Hematopoietic multipotent progenitor cell treated with erythropoietin and hydrocortisone succinate and interleukin-3 and kit ligand, for 4 days (in vitro differentiated cells): ENCODE measurements around the gene NFRKB.
"Not testable (repeated sequence)": the region's sequence is repeated elsewhere in the genome, so short reads cannot be mapped to it uniquely, and the experiment has no call there.

ENCODE experiments used
- DNase-seq: peaks from one replicate; pipeline ENCODE4 v3.0.0-alpha.2; 2015

NFRKB gene

DNA sequence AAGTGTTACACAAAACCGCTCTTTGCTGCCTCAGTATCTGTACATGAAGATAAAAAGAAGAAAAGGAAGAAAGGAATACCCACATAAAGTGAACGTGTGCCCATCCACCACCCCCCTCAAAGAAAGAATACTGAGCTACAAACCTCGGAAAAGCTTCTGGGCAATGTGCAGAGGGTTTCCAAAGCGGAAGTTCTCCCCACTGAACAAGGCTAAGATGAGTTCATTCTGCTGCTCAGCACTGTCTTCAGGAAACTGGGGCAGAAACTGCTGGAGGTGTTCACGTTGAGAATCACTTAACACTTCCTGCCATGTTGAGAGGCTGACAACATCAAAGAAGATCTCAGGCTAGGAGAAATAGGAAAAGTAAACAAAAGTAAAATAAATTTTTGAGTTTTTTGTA lies 6.9 kb downstream of the NFRKB start:
- DNase-seq: no peak

DNA sequence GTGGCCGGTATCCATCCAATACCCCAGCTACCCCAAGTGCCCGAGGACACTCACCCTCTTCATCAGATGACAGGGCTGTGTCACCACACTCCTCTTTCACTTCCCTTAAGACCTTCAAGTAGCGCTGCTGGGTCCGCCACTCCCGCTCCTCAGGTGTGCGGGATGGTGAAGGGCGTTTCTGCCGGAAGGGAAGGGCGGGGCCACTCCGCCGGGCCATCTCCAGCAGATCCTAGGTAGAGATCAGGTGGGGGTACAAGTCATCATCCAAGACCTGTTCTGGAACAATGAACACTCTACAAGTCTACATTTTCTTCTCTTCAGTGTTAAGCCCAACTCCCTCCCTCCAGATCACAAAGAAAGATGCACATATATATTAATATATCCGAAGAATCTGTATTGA lies 10.0 kb downstream of the NFRKB start:
- no peak for DNase-seq

DNA sequence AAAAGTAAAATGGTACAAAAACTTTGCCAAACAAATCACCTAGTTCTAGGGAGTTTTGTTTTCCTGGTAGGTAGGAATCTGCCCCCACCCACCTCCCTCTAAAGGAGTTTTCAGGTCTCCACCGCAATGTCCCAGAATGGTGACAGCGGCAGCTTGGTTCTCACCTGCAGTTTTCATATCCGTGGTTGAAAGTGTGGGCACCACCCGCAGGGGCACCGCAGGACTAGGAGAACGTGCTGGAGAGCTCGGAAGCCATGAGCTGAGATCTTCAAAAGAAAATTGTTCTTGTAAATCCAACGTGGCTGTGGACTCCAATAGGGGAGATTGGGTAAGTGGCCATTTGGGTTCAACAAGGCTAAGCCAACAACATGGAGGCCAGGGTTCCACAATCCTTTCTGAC lies 10.8 kb downstream of the NFRKB start:
- no peak for DNase-seq

DNA sequence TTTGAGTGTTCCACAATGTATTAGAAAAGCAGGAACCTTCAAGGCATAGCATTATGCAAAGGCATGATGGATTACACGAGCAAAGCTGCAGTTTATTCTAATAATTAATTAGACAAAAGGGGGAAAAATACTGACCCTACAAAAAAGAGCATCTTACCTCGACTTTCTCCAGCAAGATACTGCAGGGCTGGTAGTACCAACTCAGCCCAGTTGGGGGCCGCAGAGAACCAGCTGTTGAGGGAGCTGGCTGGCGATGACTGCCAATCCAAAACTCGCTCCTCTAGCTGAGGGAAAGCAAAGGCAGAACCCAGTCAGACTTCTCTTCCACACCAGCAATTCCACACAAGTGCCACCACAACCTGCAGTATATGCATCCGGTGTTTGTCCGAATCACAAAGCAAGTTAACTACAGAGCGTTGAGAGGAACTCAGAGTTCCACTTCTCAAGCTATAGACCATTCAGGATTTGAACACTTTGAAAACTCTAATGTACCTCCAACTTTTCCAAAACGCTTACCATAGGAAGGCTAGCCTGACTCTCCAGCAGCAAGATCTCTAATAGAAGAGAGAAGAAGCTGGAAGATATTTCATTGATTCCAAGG lies 13.7 kb downstream of the NFRKB start:
- DNase-seq: peak; percentile 72

DNA sequence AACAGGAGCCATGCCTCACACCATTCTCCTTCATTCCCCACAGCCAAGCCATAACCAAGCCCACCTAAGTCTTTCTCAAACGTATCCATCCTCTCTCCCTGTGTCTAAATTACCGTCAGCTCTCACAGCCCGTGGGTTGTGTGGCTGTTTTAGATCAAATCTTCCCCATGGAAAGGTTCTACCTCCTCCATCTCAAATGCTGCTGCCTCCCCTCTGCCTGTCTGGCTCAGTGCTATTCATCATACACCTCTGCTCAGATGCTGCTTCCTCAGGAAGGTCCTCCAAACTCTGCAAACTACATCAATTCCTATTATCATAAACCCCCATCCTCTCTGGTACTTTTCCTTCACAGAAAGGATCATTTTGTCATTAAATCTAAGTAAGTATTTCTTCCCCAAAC lies 15.1 kb downstream of the NFRKB start:
- no peak for DNase-seq

DNA sequence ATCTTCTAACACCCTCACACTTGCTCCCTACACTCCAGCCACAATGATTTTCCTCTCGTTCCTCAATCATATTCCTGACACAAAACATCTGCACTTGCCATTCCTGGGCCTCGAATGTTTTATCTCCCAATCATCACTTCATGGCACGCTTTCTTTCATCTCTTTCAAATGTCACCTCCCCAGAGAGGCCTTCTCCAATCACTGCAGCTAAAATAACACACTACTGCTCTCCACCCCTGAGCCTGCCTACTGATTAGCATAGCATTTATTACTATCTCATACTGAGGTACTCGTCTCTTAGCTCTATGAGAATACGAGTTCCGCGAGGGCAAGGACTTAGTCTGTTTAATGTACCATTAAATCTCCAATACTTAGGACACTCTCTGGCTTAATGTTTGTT lies 23.5 kb downstream of the NFRKB start:
- no peak for DNase-seq

DNA sequence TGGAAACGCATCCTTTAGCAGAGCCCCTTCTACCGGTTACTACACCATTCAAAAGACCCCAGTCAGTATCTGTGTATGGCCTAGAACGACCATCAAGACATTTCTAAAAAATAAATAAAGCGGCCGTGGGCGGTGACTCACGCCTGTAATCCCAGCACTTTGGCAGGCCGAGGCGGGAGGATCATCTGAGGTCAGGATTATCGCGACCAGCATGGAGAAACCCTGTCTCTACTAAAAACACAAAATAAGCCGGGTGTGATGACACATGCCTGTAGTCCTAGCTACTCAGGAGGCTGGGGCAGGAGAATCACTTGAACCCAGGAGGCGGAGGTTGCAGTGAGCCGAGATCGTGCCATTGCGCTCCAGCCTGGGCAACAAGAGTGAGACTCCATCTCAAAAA lies 26.8 kb downstream of the NFRKB start:
- not testable (repeated sequence) for DNase-seq

DNA sequence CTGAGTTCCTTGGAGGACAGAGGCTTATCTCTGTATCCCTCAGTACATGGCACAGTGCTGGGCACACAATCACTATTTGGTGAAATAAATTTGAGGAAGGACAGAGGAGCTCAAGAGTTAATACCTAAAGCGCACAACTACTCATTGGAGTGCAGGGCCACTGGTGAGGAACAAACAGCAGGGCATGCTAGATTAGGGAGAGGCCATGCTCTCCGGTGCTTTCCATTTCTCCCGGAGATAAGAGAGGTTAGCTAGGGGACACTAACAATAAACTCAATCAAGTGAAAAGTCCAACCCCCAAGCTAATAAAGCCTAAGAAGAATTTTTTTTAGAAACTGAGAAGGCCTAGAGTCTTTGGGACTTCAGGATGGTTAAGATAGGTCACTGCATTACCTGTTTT lies 29.1 kb downstream of the NFRKB start:
- DNase-seq: no peak

DNA sequence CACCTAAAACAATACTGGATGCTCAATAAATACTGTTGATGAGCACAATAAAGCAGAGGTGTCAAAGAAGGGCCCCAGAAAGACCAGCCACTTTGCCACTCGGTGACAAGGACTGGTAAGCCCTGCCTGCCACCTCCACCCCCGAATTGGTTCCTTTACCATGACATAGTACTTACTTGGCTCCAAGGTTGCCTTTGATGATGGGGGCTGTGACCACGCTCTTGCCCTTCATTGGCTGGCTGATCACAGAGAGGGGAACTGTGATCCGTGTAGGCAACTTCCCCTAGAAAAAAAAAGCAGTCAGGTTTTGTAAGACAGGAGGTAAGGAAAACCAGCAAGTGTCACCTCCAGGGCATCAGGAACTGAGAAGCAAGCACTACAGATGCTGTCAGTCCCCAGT lies 29.7 kb downstream of the NFRKB start:
- DNase-seq: no peak

DNA sequence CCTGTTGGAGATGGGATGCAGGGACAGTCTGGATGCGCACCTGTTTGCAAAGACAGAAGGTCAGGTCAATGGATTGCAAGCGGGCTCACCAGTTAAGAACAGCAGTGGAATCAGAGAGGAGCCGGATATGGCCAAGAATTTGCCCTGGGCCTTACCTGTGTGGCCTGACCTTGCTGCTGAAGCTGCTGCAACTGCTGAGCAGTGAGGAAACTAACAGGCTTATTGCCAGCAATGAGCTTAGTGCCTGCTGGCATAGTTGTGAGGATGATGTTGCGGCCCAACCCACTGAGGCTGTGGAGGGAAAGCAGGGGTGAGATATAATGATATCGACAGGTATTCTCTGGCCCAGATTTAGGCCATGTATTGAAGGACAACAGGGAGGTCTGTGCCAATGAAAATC lies 30.6 kb downstream of the NFRKB start:
- DNase-seq: no peak

DNA sequence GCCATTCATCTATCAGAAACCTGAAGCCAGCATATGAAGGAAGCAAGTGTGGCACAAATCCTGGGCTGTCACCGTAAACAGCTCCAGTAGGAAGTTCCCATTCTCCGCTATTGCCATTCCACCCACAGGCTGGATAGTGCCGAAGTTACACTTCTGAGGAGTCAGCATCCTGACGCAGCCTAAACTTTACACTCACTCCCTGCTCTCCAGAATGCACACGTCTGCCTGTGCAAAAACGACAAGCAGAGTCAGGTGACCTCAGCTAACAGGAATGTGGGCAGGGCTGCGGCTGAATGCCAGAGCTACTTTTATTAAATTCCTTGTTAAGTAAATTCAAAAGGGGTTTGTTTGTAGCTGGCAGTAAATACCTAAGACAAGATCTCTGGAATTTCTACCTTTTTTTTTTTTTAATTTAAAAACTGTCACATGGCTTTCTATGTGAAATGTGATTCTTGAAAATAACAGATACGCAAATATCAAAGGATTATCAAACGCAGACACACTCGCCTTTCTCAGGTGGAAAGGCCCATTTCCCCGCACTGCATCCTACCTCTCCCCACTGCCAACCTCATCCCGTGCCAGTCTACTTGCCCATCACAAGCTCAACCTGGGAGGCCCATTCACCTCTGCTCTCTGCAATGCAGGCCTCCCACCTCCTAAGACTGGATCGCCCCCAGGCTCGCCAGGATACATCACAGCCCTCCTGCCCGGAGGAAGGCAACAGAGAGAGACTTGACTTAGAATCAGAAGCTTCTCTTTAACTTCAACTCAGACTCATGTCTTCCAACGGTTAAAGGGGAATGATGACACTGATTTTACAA lies 33.5 kb downstream of the NFRKB start:
- DNase-seq: no peak

DNA sequence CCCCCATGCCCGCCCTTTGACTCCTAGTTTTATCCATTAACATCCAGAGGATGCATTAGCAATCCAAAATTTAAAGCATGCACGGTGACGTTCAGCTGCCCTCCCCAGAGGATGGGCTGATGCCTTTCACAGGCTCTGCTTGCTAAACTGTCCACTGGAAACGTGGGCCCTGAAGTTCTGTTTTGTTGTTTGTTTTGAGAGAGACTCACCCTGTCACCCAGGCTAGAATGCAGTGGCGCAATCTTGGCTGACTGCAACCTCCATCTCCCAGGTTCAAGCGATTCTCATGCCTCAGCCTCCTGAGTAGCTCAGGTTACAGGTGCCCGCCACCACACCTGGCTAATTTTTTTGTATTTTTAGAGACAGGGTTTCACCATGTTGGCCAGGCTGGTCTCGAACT lies 39.3 kb downstream of the NFRKB start:
- DNase-seq: no peak

DNA sequence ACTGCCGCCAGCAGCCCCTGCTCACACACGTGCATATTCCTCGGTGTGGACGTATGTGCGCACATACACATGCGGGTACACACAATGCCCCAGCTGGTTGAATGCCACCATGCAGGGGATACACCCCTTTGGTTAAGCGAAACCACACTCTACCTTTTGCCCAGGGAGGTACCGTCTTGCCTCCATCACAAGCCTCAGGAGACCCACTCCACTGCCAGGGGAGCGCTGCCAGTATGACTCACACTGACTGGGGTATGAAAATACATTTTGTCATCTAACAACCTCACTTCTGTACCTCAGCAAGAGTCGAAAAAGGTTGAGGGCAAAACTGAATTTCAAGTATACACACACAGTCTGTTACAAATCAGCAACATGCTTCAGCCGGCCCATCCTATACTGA lies 40.3 kb downstream of the NFRKB start:
- no peak for DNase-seq

DNA sequence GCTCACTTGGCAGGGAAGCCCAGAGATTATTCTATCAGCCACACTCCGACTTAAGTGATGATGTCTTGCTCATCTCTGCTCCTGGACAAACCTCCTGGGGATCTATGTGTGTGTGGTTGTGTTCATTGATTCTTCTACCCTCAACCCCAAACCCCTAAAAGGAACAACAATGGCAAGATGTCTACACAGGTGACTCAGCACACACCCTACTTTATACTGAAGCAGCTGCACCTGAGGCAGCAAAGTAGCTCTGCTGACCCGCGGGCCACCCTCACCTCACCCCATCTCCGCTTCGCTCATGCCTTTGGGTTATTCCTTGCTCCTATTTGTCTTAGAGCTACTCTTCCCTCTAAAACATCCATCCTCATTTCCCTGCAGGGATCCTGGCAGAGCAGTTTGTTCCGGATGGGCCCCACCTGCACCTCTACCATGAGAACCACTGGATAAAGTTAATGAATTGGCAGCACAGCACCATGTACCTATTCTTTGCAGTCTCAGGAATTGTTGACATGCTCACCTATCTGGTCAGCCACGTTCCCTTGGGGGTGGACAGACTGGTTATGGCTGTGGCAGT lies 41.1 kb downstream of the NFRKB start:
- no peak for DNase-seq

DNA sequence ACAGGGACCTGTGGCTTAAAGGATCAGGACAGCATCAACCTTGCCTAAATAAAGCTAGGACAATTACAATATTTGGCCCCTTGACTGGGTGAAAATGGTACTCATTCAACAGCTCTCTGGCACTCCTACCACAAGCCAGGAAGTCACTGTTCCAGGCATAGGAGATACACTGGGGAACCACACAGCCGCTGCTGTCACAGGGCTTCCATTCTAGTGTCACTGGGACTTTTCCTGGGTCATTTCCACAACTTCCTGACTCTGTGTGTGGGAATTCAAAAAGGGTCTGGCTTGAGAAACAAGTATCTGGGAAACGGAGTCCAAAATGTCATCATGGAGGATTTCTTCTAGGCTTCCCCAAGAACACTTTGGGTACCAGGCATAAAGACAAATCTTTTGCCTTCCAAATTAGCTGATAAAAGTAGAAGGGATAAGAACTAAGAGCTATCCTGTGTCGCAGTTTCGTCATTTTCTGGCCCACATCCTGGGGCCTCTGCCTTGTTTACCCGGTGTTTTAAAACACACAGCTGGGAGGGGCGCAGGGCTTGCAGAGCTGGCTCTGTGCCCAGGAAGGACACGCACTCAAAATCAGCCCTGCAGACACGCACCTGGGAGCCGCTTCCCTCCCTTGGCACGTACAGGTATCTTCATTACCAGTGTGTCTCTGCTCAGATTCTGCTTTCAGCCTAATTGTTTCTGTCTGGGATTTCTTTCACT lies 41.7 kb downstream of the NFRKB start:
- peak; percentile 17 for DNase-seq

DNA sequence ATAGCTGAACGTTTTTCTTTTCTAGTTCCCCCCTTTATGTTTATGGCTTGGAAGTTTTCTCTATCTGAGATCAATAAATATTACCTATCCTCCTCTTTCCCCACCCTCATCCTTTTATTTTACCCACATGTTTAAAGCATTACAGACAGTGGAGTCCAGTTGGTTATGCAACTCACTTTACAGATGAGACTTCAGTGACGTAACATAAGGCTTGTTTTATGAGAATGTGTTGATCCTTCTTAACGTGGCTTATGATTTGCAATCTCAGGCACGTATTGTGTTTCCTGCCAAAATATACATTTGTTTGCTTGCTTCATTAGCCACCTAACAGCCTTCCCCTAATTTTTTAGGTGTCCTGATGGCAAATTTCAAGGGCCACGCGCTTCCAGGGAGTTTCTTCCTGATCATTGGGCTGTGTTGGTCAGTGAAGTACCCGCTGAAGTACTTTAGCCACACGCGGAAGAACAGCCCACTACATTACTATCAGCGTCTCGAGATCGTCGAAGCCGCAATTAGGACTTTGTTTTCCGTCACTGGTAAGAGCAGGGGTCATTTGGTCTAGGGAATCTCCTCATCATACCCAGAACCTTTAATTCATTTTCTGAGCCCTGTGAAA lies 43.1 kb downstream of the NFRKB start:
- DNase-seq: no peak

DNA sequence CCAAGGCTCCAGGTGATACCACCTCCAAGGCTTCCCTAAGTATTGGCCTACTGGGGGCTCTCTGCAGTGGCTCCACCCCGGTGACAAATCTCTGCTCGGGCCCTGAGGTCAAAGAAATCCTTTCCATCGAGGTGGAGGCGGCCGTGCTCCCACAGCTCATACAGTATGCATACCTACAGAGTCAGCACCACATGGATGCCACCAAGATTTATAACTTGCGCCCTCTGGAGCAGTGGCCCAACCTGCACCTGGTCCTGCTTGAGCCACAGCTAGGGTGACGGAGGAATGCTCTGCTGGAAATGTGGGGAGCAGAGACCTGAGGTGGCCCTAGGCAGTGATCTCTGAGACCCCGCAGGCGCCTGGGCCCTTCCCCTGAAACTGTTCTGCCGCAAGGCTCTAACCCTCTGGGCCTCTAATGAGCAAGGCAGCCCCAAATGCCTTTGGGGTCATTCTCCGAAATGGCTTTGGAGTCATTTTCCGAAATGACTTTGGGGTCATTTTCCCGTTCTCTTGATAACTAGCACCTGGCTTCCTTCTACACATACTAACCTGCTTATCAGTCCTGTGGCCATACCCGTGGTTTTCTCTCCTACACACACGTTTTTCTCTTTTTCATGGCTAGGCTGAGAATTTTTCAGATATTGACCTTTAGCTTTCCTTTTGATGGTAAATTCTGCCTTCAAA lies 45.8 kb downstream of the NFRKB start:
- DNase-seq: no peak

DNA sequence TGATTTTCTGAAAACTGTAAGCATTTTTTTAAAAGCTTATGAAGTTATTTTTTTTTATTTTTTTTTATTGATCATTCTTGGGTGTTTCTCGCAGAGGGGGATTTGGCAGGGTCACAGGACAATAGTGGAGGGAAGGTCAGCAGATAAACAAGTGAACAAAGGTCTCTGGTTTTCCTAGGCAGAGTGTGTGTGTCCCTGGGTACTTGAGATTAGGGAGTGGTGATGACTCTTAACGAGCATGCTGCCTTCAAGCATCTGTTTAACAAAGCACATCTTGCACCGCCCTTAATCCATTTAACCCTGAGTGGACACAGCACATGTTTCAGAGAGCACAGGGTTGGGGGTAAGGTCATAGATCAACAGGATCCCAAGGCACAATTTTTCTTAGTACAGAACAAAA lies 48.0 kb downstream of the NFRKB start:
- not testable (repeated sequence) for DNase-seq

DNA sequence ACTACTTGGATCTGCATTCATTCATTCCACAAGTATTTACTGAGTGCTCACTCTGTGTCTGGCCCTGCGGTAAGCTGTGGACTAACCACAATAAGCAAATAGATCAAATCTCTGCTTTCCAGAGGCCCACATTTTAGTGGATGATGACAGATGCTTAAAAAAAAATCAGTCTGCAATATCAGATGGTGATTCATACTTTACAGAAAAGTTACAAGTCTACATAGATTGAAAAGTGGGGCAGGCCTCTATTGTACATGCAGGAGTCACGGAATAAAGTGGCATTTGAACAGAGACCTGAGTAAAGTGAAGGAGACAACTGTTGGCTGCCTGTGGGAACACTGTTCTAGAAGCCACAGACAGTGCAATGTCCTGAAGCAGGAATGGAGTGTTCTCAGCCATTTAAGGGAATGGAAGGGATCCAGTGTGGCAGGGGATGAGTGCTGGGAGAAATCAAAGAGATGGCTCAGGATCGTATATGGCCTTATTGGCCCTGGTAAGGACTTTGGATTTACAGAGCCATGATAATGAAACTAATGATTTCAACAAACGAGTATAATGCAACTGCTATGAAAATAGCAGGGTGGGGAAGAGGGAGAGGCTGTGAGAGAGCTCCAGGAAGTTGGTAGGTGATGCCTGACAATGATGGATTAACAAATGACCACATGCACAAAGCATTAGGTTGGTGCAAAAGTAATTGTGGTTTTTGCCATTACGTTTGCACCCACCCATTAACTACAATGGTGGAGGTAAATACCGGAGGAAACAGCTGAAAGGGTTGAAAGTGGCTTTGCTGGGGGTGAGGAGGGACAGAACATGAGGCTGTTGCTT lies 48.7 kb downstream of the NFRKB start:
- DNase-seq: peak; percentile 76
